Measurements from ENCODE around the gene PRKRA. TPM values are rescaled to one million over a fixed set of nuclear protein-coding genes. Genes with fewer than 3 reads are reported as not detected.

PRKRA gene
- total and polyA plus RNA-seq, 7 experiments from 2014 or later, result 40.8 to 113 (median 59.4) TPM

GRCh38 chr2:178452334-178452733 lies 1.4 kb upstream of the PRKRA start:
- peaks cover 5 to 12% (median 7%) of the 10 kb centered on the region in 5 donors for H3K36me3 Mint-ChIP-seq
- H3K4me1 ChIP-seq (ENCODE audit: control insufficient read depth in 2 of 2, insufficient read depth in 2 of 2, low read length in 2 of 2), result peaks cover 12 to 25% of the 10 kb centered on the region in 2 donors
- no peak overlapping the region for H3K27ac ChIP-seq (ENCODE audit: low read depth, low read length)
- peaks cover 0 to 9% (median 0%) of the 10 kb centered on the region in 5 donors for H3K27me3 Mint-ChIP-seq
- intact Hi-C loops (cut with micrococcal nuclease), result loop anchor here in 1 of 2 donors (10.0 kb wide), 2 partner anchors 812 to 838 kb away; partner anchors contain the start of gene SESTD1
- no peaks in the 10 kb centered on the region for H3K9me3 ChIP-seq (ENCODE audit: control insufficient read depth in 2 of 3, low read length in 3 of 3)
- no peak for DNase-seq
- no peak overlapping the region for H3K4me3 ChIP-seq (ENCODE audit: low read length)
- no peaks in the 10 kb centered on the region for H3K27me3 ChIP-seq (ENCODE audit: control insufficient read depth in 2 of 2, insufficient read depth in 2 of 2, low read length in 2 of 2)
- H3K9me3 Mint-ChIP-seq, result peaks cover 0 to 4% (median 0%) of the 10 kb centered on the region in 11 donors
- peak overlapping the region in 9 of 10 donors; percentile 2 to 96 (median 61) for H3K4me3 Mint-ChIP-seq
- ATAC-seq, result no peak
- H3K27ac Mint-ChIP-seq, result peak overlapping the region in 2 of 9 donors; percentile 43 to 88
- ChIA-PET POLR2A (no interaction called here), CTCF (no interaction called here)
- H3K36me3 ChIP-seq (ENCODE audit: control insufficient read depth in 2 of 3, insufficient read depth in 3 of 3, low read length in 3 of 3), result peaks cover 0 to 3% (median 1%) of the 10 kb centered on the region in 3 experiments
- H3K4me1 Mint-ChIP-seq, result peaks cover 12 to 36% (median 28%) of the 10 kb centered on the region in 7 donors

- ATAC-seq, result peak; percentile 62
- Histone ChIP-seq H3K27me3 (ENCODE audit: control insufficient read depth in 2 of 2, insufficient read depth in 2 of 2, low read length in 2 of 2) (no peaks in the 10 kb centered on the region), H3K4me3 (ENCODE audit: low read length) (peak overlapping the region; percentile 94), H3K27ac (ENCODE audit: low read depth, low read length) (peak overlapping the region; percentile 100), H3K9me3 (ENCODE audit: control insufficient read depth in 2 of 3, low read length in 3 of 3) (no peaks in the 10 kb centered on the region), H3K36me3 (ENCODE audit: control insufficient read depth in 2 of 3, insufficient read depth in 3 of 3, low read length in 3 of 3) (peaks cover 0 to 14% (median 4%) of the 10 kb centered on the region in 3 experiments), H3K4me1 (ENCODE audit: control insufficient read depth in 2 of 2, insufficient read depth in 2 of 2, low read length in 2 of 2) (peaks cover 12 to 25% of the 10 kb centered on the region in 2 donors)
- DNase-seq, result peak in 5 of 9 donors; percentile 70 to 86 (median 85)
- Mint-ChIP-seq H3K4me3 (peak overlapping the region; percentile 89 to 96 (median 90)), H3K36me3 (peaks cover 5 to 16% (median 10%) of the 10 kb centered on the region in 5 donors), H3K9me3 (peaks cover 0 to 4% (median 0%) of the 10 kb centered on the region in 11 donors), H3K4me1 (peaks cover 12 to 36% (median 30%) of the 10 kb centered on the region in 7 donors), H3K27ac (peak overlapping the region; percentile 80 to 98 (median 95)), H3K27me3 (peaks cover 0 to 9% (median 0%) of the 10 kb centered on the region in 5 donors)
- CTCF ChIA-PET, result interaction anchor here (0.6 to 1.7 kb wide), 4 partner anchors 28 to 36 kb away, joined by 3 to 5 read pairs (median 4); no protein-coding TSS in a partner anchor
- intact Hi-C loops (cut with micrococcal nuclease), result loop anchor here (1.0 to 10.0 kb wide), 6 partner anchors 36 to 1238 kb away; partner anchors contain the start of genes HNRNPA3 (in 1 of the 2) and SESTD1 (in 1 of the 2)
- POLR2A ChIA-PET, result interaction anchor here (0.9 to 3.3 kb wide), 15 partner anchors 10 to 1185 kb away, joined by 3 to 31 read pairs (median 4); partner anchors contain the start of genes NFE2L2 and PLEKHA3
Measured at GRCh38 chr2:178450524-178450773, 526 bp downstream of the PRKRA start.

- peaks cover 5 to 18% (median 12%) of the 10 kb centered on the region in 5 donors for H3K36me3 Mint-ChIP-seq
- Histone ChIP-seq H3K9me3 (ENCODE audit: control insufficient read depth in 2 of 3, low read length in 3 of 3) (no peaks in the 10 kb centered on the region), H3K36me3 (ENCODE audit: control insufficient read depth in 2 of 3, insufficient read depth in 3 of 3, low read length in 3 of 3) (peaks cover 0 to 19% (median 8%) of the 10 kb centered on the region in 3 experiments), H3K4me3 (ENCODE audit: low read length) (peak overlapping the region; percentile 94), H3K4me1 (ENCODE audit: control insufficient read depth in 2 of 2, insufficient read depth in 2 of 2, low read length in 2 of 2) (peaks cover 12 to 25% of the 10 kb centered on the region in 2 donors), H3K27me3 (ENCODE audit: control insufficient read depth in 2 of 2, insufficient read depth in 2 of 2, low read length in 2 of 2) (no peaks in the 10 kb centered on the region), H3K27ac (ENCODE audit: low read depth, low read length) (peak overlapping the region; percentile 100)
- CTCF ChIA-PET, result interaction anchor here (0.8 to 1.7 kb wide), 4 partner anchors 30 to 35 kb away, joined by 3 to 5 read pairs (median 4); no protein-coding TSS in a partner anchor
- H3K27me3 Mint-ChIP-seq, result peaks cover 0 to 7% (median 0%) of the 10 kb centered on the region in 5 donors
- H3K4me1 Mint-ChIP-seq, result peaks cover 17 to 41% (median 35%) of the 10 kb centered on the region in 7 donors
- H3K4me3 Mint-ChIP-seq, result peak overlapping the region; percentile 89 to 96 (median 90)
- peaks cover 0 to 4% (median 0%) of the 10 kb centered on the region in 11 donors for H3K9me3 Mint-ChIP-seq
- POLR2A ChIA-PET, result interaction anchor here (0.6 to 3.3 kb wide), 10 partner anchors 9 to 1185 kb away, joined by 3 to 31 read pairs (median 4); partner anchors contain the start of genes NFE2L2 and PLEKHA3
- intact Hi-C loops (cut with micrococcal nuclease), result loop anchor here (1.0 to 10.0 kb wide), 7 partner anchors 11 to 1237 kb away; partner anchors contain the start of genes HNRNPA3 (in 1 of the 2) and SESTD1 (in 1 of the 2)
- peak overlapping the region; percentile 80 to 98 (median 95) for H3K27ac Mint-ChIP-seq
- ATAC-seq, result no peak
- DNase-seq, result peak in 2 of 9 donors; percentile 12 to 88
Measured at GRCh38 chr2:178449700-178450523, 1.1 kb downstream of the PRKRA start.

- intact Hi-C loops (cut with micrococcal nuclease), result loop anchor here in 1 of 2 donors (1.0 kb wide), 1 partner anchor 10 kb away; no protein-coding TSS in a partner anchor
- Mint-ChIP-seq H3K27me3 (peaks cover 0 to 4% (median 0%) of the 10 kb centered on the region in 5 donors), H3K4me1 (peaks cover 20 to 47% (median 37%) of the 10 kb centered on the region in 7 donors), H3K4me3 (peak overlapping the region; percentile 26 to 96 (median 90)), H3K27ac (peak overlapping the region; percentile 54 to 98 (median 94)), H3K9me3 (no peaks in the 10 kb centered on the region), H3K36me3 (peaks cover 0 to 24% (median 15%) of the 10 kb centered on the region in 5 donors)
- Histone ChIP-seq H3K27ac (ENCODE audit: low read depth, low read length) (peak overlapping the region; percentile 100), H3K4me3 (ENCODE audit: low read length) (no peak overlapping the region), H3K27me3 (ENCODE audit: control insufficient read depth in 2 of 2, insufficient read depth in 2 of 2, low read length in 2 of 2) (no peaks in the 10 kb centered on the region), H3K36me3 (ENCODE audit: control insufficient read depth in 2 of 3, insufficient read depth in 3 of 3, low read length in 3 of 3) (peaks cover 0 to 23% (median 9%) of the 10 kb centered on the region in 3 experiments), H3K4me1 (ENCODE audit: control insufficient read depth in 2 of 2, insufficient read depth in 2 of 2, low read length in 2 of 2) (peaks cover 12 to 25% of the 10 kb centered on the region in 2 donors), H3K9me3 (ENCODE audit: control insufficient read depth in 2 of 3, low read length in 3 of 3) (no peaks in the 10 kb centered on the region)
- DNase-seq, result no peak
- CTCF ChIA-PET, result interaction anchor here (0.8 kb wide), 1 partner anchor 34 kb away, joined by 5 read pairs; no protein-coding TSS in a partner anchor
- ATAC-seq, result no peak
- POLR2A ChIA-PET, result interaction anchor here (0.6 to 3.3 kb wide), 9 partner anchors 8 to 336 kb away, joined by 3 to 31 read pairs (median 4); partner anchors contain the start of gene PLEKHA3
Measured at GRCh38 chr2:178448968-178449661, 1.9 kb downstream of the PRKRA start.

- H3K27ac Mint-ChIP-seq, result peak overlapping the region in 1 of 9 donors; percentile 20
- DNase-seq, result no peak
Measured at GRCh38 chr2:178441426-178441825, 9.5 kb downstream of the PRKRA start.

More at GRCh38 chr2:178441426-178441825, 9.5 kb downstream of the PRKRA start:
- intact Hi-C loops (cut with micrococcal nuclease), result no loop called here
- no peak for ATAC-seq
- ChIA-PET CTCF (no interaction called here), POLR2A (interaction anchor here (1.6 kb wide), 1 partner anchor 8 kb away, joined by 8 read pairs; no protein-coding TSS in a partner anchor)
- Histone ChIP-seq H3K27ac (ENCODE audit: low read depth, low read length) (no peak overlapping the region), H3K36me3 (ENCODE audit: control insufficient read depth in 2 of 3, insufficient read depth in 3 of 3, low read length in 3 of 3) (peaks cover 17 to 55% (median 23%) of the 10 kb centered on the region in 3 experiments), H3K9me3 (ENCODE audit: control insufficient read depth in 2 of 3, low read length in 3 of 3) (no peaks in the 10 kb centered on the region), H3K4me1 (ENCODE audit: control insufficient read depth in 2 of 2, insufficient read depth in 2 of 2, low read length in 2 of 2) (no peaks in the 10 kb centered on the region), H3K4me3 (ENCODE audit: low read length) (no peak overlapping the region), H3K27me3 (ENCODE audit: control insufficient read depth in 2 of 2, insufficient read depth in 2 of 2, low read length in 2 of 2) (no peaks in the 10 kb centered on the region)
- peaks cover 4 to 55% (median 24%) of the 10 kb centered on the region in 5 donors for H3K36me3 Mint-ChIP-seq
- H3K9me3 Mint-ChIP-seq, result no peaks in the 10 kb centered on the region
- H3K4me3 Mint-ChIP-seq, result no peak overlapping the region
- no peaks in the 10 kb centered on the region for H3K27me3 Mint-ChIP-seq
- peaks cover 2 to 26% (median 11%) of the 10 kb centered on the region in 7 donors for H3K4me1 Mint-ChIP-seq
